ENCODE measurements around the gene PALLD. TPM values are rescaled to one million over a fixed set of nuclear protein-coding genes. Genes with fewer than 3 reads are reported as not detected.
"Not testable (repeated sequence)": the region's sequence is repeated elsewhere in the genome, so short reads cannot be mapped to it uniquely, and the experiment has no call there.

Gene PALLD
- total RNA-seq, 1 donor from 2014 or later = 85.7 TPM

GRCh38 chr4:168701061-168701460 is 204.2 kb downstream of the PALLD start:
- Histone ChIP-seq H3K4me3 (no peak overlapping the region), H4K20me1 (ENCODE audit: low read depth) (no peaks in the 10 kb centered on the region), H3K9ac (no peak overlapping the region), H3K4me2 (no peak overlapping the region), H3K4me1 (no peaks in the 10 kb centered on the region), H3K36me3 (peaks cover 11% of the 10 kb centered on the region), H3K9me3 (ENCODE audit: low read depth) (no peaks in the 10 kb centered on the region), H3K79me2 (ENCODE audit: low read depth) (no peaks in the 10 kb centered on the region), H3K27ac (no peak overlapping the region), H3K27me3 (no peaks in the 10 kb centered on the region), H2AFZ (replicated peaks) (no peak overlapping the region), H3F3A (ENCODE audit: low read depth) (no peaks in the 10 kb centered on the region)
- Mint-ChIP-seq H3K27ac (no peak overlapping the region), H3K9me3 (no peaks in the 10 kb centered on the region), H3K4me1 (no peaks in the 10 kb centered on the region), H3K27me3 (ENCODE audit: insufficient read depth, low read depth) (no peaks in the 10 kb centered on the region), H3K4me3 (no peak overlapping the region), H3K36me3 (peaks cover 16% of the 10 kb centered on the region)
- DNase-seq (ENCODE audit: low spot score) = no peak
- TF ChIP-seq CTCF (IDR thresholded peaks at IDR 0.05) (no peak), EZH2 (IDR thresholded peaks at IDR 0.05) (no peak), EZH2phosphoT487 (IDR thresholded peaks at IDR 0.05) (no peak)

- DNase-seq (ENCODE audit: low spot score); H3K27ac ChIP-seq; H3K79me2 ChIP-seq (ENCODE audit: low read depth); H3K9me3 Mint-ChIP-seq; H3K27ac Mint-ChIP-seq; H3K27me3 ChIP-seq; H3K4me3 ChIP-seq; H3K27me3 Mint-ChIP-seq (ENCODE audit: insufficient read depth, low read depth); H2AFZ ChIP-seq (replicated peaks); H3K36me3 Mint-ChIP-seq; H3K4me3 Mint-ChIP-seq; H3K4me2 ChIP-seq; H3K4me1 Mint-ChIP-seq; H4K20me1 ChIP-seq (ENCODE audit: low read depth); H3K4me1 ChIP-seq; H3K9me3 ChIP-seq (ENCODE audit: low read depth); H3F3A ChIP-seq (ENCODE audit: low read depth); H3K9ac ChIP-seq: not testable (repeated sequence)
- H3K36me3 ChIP-seq = peaks cover 11% of the 10 kb centered on the region
Observed at GRCh38 chr4:168702581-168703087, 205.8 kb downstream of the PALLD start.

GRCh38 chr4:168705121-168705520 is 208.3 kb downstream of the PALLD start:
- no peaks in the 10 kb centered on the region for H3K9me3 ChIP-seq (ENCODE audit: low read depth)
- no peaks in the 10 kb centered on the region for H3K27me3 ChIP-seq
- H3K36me3 Mint-ChIP-seq = peaks cover 5% of the 10 kb centered on the region
- H3K36me3 ChIP-seq = peaks cover 3% of the 10 kb centered on the region
- H3K4me3 Mint-ChIP-seq = no peak overlapping the region
- H3K79me2 ChIP-seq (ENCODE audit: low read depth) = no peaks in the 10 kb centered on the region
- no peak overlapping the region for H3K4me2 ChIP-seq
- H3K4me1 ChIP-seq = no peaks in the 10 kb centered on the region
- no peak for DNase-seq (ENCODE audit: low spot score)
- H2AFZ ChIP-seq (replicated peaks) = no peak overlapping the region
- H3K4me3 ChIP-seq = no peak overlapping the region
- no peak overlapping the region for H3K9ac ChIP-seq
- H3F3A ChIP-seq (ENCODE audit: low read depth) = no peaks in the 10 kb centered on the region
- no peaks in the 10 kb centered on the region for H3K27me3 Mint-ChIP-seq (ENCODE audit: insufficient read depth, low read depth)
- no peaks in the 10 kb centered on the region for H3K4me1 Mint-ChIP-seq
- H3K27ac ChIP-seq = no peak overlapping the region
- no peaks in the 10 kb centered on the region for H4K20me1 ChIP-seq (ENCODE audit: low read depth)
- no peaks in the 10 kb centered on the region for H3K9me3 Mint-ChIP-seq
- TF ChIP-seq EZH2phosphoT487 (IDR thresholded peaks at IDR 0.05) = no peak
- no peak for TF ChIP-seq CTCF (IDR thresholded peaks at IDR 0.05)
- TF ChIP-seq EZH2 (IDR thresholded peaks at IDR 0.05) = no peak
- no peak overlapping the region for H3K27ac Mint-ChIP-seq

- no peak overlapping the region for H3K4me3 ChIP-seq
- Mint-ChIP-seq H3K4me1 (no peaks in the 10 kb centered on the region), H3K27ac (no peak overlapping the region), H3K9me3 (no peaks in the 10 kb centered on the region), H3K36me3 (peaks cover 16% of the 10 kb centered on the region), H3K4me3 (no peak overlapping the region), H3K27me3 (ENCODE audit: insufficient read depth, low read depth) (no peaks in the 10 kb centered on the region)
- no peaks in the 10 kb centered on the region for H3K4me1 ChIP-seq
- H4K20me1 ChIP-seq (ENCODE audit: low read depth) = no peaks in the 10 kb centered on the region
- no peak for DNase-seq (ENCODE audit: low spot score)
- no peak overlapping the region for H3K27ac ChIP-seq
- no peaks in the 10 kb centered on the region for H3K36me3 ChIP-seq
- H3F3A ChIP-seq (ENCODE audit: low read depth) = no peaks in the 10 kb centered on the region
- no peak overlapping the region for H3K4me2 ChIP-seq
- H2AFZ ChIP-seq (replicated peaks) = no peak overlapping the region
- H3K79me2 ChIP-seq (ENCODE audit: low read depth) = no peaks in the 10 kb centered on the region
- no peak overlapping the region for H3K9ac ChIP-seq
- no peaks in the 10 kb centered on the region for H3K27me3 ChIP-seq
- TF ChIP-seq CTCF (IDR thresholded peaks at IDR 0.05) (no peak), EZH2 (IDR thresholded peaks at IDR 0.05) (no peak), EZH2phosphoT487 (IDR thresholded peaks at IDR 0.05) (no peak)
- no peaks in the 10 kb centered on the region for H3K9me3 ChIP-seq (ENCODE audit: low read depth)
Observed at GRCh38 chr4:168707205-168707604, 210.4 kb downstream of the PALLD start.
